HL-60 (cell line): ENCODE results near the gene PDE3A.

Experiments used
- DNase-seq, 2 experiments: peaks; one replicate each; pipeline ENCODE4 v3.0.0-alpha.2; 2010 to 2020; ENCODE audit warnings: low read depth in 1 of 2, low spot score in 1 of 2
- H3K27ac ChIP-seq: fragments of 250-450 bp; sonication (Bioruptor Pico); replicated peaks from 2 replicates; pipeline ENCODE4 v1.5.1; 2020; ENCODE audit warnings: mild to moderate bottlenecking, moderate library complexity
- H3K27me3 ChIP-seq: fragments of 250-450 bp; sonication (Bioruptor Pico); 2 replicates; pipeline ENCODE4 v1.5.1; 2021; ENCODE audit warnings: mild to moderate bottlenecking, moderate library complexity; ENCODE audit not compliant: insufficient read depth, poor library complexity, severe bottlenecking
- H3K4me3 ChIP-seq: replicated peaks from 2 replicates; pipeline ENCODE4 v1.5.1; 2011; ENCODE audit warnings: mild to moderate bottlenecking, control low read depth, low read length; ENCODE audit not compliant: insufficient read depth
- GABPA ChIP-seq: IDR thresholded peaks from 2 replicates; pipeline ENCODE4 v1.6.1; 2012; ENCODE audit warnings: low read depth
- POLR2AphosphoS5 ChIP-seq: IDR thresholded peaks from 2 replicates; pipeline ENCODE4 v1.6.1; 2012; ENCODE audit warnings: low read depth
- SPI1 ChIP-seq: IDR thresholded peaks from 2 replicates; pipeline ENCODE4 v1.6.1; 2012; ENCODE audit warnings: low read depth, mild to moderate bottlenecking, borderline replicate concordance
- TF ChIP-seq, protein P1 (sequence below): IDR thresholded peaks from 2 replicates; pipeline ENCODE4 v1.6.1; 2012; ENCODE audit warnings: low read depth; ENCODE audit not compliant: insufficient replicate concordance
- TF ChIP-seq, protein P2 (sequence below): IDR thresholded peaks from one replicate; pipeline ENCODE4 v1.5.1; 2011; ENCODE audit warnings: low read length, control low read depth, inconsistent platforms; ENCODE audit not compliant: insufficient read depth

PDE3A gene

DNA sequence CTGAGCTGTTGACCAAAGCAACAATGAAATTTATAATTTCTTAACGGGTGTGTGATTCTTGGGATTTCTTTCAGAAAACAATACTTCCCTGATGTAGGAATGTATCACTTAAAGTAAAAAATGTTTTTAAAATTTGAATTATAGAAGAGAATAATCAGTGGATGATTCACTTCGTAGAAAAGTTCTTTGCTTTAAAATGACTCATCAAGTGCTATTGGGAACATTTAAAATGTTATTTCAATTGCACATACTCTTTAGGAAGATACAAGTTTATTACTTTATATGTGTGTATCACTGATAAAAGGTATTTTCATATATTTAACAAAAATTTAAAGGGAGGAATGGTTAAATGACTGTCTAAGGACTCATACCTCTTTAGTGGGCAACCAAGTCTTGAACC is 155.3 kb downstream of the PDE3A start:
- Histone ChIP-seq H3K27me3 (no peaks in the 10 kb centered on the region), H3K27ac (no peak overlapping the region), H3K4me3 (no peak overlapping the region)
- TF ChIP-seq, protein P1, sequence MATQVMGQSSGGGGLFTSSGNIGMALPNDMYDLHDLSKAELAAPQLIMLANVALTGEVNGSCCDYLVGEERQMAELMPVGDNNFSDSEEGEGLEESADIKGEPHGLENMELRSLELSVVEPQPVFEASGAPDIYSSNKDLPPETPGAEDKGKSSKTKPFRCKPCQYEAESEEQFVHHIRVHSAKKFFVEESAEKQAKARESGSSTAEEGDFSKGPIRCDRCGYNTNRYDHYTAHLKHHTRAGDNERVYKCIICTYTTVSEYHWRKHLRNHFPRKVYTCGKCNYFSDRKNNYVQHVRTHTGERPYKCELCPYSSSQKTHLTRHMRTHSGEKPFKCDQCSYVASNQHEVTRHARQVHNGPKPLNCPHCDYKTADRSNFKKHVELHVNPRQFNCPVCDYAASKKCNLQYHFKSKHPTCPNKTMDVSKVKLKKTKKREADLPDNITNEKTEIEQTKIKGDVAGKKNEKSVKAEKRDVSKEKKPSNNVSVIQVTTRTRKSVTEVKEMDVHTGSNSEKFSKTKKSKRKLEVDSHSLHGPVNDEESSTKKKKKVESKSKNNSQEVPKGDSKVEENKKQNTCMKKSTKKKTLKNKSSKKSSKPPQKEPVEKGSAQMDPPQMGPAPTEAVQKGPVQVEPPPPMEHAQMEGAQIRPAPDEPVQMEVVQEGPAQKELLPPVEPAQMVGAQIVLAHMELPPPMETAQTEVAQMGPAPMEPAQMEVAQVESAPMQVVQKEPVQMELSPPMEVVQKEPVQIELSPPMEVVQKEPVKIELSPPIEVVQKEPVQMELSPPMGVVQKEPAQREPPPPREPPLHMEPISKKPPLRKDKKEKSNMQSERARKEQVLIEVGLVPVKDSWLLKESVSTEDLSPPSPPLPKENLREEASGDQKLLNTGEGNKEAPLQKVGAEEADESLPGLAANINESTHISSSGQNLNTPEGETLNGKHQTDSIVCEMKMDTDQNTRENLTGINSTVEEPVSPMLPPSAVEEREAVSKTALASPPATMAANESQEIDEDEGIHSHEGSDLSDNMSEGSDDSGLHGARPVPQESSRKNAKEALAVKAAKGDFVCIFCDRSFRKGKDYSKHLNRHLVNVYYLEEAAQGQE, result no peak
- TF ChIP-seq, protein P2, sequence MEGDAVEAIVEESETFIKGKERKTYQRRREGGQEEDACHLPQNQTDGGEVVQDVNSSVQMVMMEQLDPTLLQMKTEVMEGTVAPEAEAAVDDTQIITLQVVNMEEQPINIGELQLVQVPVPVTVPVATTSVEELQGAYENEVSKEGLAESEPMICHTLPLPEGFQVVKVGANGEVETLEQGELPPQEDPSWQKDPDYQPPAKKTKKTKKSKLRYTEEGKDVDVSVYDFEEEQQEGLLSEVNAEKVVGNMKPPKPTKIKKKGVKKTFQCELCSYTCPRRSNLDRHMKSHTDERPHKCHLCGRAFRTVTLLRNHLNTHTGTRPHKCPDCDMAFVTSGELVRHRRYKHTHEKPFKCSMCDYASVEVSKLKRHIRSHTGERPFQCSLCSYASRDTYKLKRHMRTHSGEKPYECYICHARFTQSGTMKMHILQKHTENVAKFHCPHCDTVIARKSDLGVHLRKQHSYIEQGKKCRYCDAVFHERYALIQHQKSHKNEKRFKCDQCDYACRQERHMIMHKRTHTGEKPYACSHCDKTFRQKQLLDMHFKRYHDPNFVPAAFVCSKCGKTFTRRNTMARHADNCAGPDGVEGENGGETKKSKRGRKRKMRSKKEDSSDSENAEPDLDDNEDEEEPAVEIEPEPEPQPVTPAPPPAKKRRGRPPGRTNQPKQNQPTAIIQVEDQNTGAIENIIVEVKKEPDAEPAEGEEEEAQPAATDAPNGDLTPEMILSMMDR, result no peak
- TF ChIP-seq POLR2AphosphoS5 (no peak), SPI1 (no peak), GABPA (no peak)
- DNase-seq, result no peak

DNA sequence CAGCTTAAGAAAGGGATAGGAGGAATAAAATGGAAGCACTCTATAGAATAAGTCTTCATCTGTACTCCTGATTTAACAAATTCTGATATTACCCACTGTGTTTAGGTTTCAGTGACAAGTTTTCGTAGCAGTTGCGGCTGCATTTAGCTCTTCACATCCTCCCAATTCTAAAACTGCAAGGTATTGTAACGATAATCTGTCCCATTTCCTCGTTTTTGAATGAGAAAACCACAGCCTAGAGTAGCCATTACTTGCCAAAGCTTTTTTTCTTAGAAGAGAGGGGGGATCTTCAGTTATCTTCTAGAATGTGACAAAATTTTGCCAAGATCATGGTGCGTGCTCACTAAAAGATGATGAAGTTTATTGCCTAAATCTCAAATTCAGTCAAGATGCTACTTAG is 155.8 kb downstream of the PDE3A start:
- H3K27ac ChIP-seq, result no peak overlapping the region
- H3K4me3 ChIP-seq, result no peak overlapping the region
- DNase-seq, result no peak
- TF ChIP-seq, protein P1, result no peak
- TF ChIP-seq GABPA, result no peak
- no peaks in the 10 kb centered on the region for H3K27me3 ChIP-seq

DNA sequence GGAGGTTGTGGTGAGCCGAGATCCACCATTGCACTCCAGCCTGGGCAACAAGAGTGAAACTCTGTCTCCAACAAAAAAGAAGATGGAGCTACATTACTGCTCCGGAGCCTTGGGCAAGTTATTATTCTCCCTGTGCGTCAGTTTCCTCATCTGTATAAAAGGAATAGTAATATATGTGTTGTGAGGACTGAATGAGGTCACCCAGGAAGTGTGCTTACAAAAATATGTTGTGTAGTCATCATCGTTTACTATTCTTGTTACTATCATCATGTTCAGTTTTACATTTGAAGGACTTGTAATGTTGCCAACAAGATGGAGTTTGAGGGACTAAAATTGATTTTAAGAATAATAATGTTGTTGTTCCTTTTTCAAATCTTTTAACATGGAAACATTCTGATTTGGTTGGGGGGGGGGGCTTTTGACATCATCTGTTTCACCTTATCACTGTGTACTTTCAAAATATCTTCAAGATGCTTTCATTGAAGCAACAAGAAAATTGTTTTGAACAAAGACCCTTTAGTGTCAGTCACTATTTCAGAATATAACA is 156.8 kb downstream of the PDE3A start:
- H3K27me3 ChIP-seq, result no peaks in the 10 kb centered on the region
- H3K4me3 ChIP-seq, result no peak overlapping the region
- no peak overlapping the region for H3K27ac ChIP-seq
- no peak for DNase-seq
- TF ChIP-seq GABPA (no peak), POLR2AphosphoS5 (no peak), SPI1 (no peak)
- TF ChIP-seq, protein P2, result no peak
- TF ChIP-seq, protein P1, result no peak
